ENCODE measurements around the gene NT5DC2. TPM values are rescaled to one million over a fixed set of nuclear protein-coding genes. Genes with fewer than 3 reads are reported as not detected.

The NT5DC2 gene
- total and polyA plus RNA-seq, 10 of the 15 experiments (the other 5 are each of a cell fraction or from before 2014, with no cell fraction given) = 21.6 to 135 (median 66.8) TPM

DNA sequence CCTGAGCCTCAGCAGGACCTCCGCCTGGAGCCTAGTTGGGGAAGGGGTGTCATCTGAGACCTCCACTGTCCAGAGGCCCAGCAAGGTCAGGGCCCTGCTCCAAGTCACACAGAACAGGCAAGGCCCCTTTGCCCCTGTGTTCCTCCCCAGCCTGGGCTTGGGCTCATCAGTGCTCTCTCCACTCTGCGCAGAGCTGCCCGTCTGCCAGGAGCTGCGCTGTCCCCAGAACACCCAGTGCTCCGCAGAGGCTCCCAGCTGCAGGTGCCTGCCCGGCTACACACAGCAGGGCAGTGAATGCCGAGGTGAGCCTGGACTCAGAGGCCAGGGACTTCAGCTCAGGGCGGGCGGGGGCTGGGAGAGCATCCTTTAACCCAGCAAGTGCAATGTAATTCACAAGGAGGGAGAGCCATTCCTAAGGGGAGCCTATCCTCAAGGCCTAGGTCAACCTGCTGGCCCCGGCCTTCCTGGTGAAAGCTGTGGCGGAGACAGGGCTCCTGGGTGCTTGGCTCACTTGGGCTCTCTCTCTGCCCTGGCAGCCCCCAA, 30.8 kb downstream of the NT5DC2 start:
- Histone ChIP-seq H2AFZ (ENCODE audit: control insufficient read depth, low read depth, low read length) (no peak overlapping the region), H3K9ac (ENCODE audit: control insufficient read depth, insufficient read depth, low read length) (no peak overlapping the region), H3K27ac (ENCODE audit: control insufficient read depth, insufficient read depth) (no peak overlapping the region), H3K79me2 (ENCODE audit: control insufficient read depth, insufficient read depth, low read length) (no peaks in the 10 kb centered on the region), H4K20me1 (ENCODE audit: control insufficient read depth, insufficient read depth) (no peaks in the 10 kb centered on the region), H3K36me3 (ENCODE audit: control insufficient read depth in 2 of 2, insufficient read depth in 2 of 2, low read length in 1 of 2) (no peaks in the 10 kb centered on the region), H3K4me1 (ENCODE audit: control insufficient read depth, insufficient read depth, low read length) (no peaks in the 10 kb centered on the region), H3K4me3 (no peak overlapping the region), H3K4me2 (ENCODE audit: control insufficient read depth, insufficient read depth) (no peak overlapping the region), H3K9me3 (replicated peaks; ENCODE audit: control insufficient read depth, insufficient read depth, low read length) (no peaks in the 10 kb centered on the region), H3K27me3 (replicated peaks in 1 of 2; ENCODE audit: control insufficient read depth in 2 of 2, insufficient read depth in 2 of 2, low read length in 1 of 2) (no peaks in the 10 kb centered on the region)
- intact Hi-C loops (cut with micrococcal nuclease; ENCODE audit: unreplicated experiment) = no loop called here
- 58% methylated on average over 11 of the region's 11 CpGs for whole genome bisulfite sequencing (ENCODE audit: insufficient coverage, insufficient replicate concordance, low lambda C conversion rate, missing lambda C conversion rate)
- DNase-seq (ENCODE audit: low read depth, low spot score) (no peak), ATAC-seq (no peak), FAIRE-seq (no peak)
- RAD21 ChIA-PET (ENCODE audit: unreplicated experiment) = no interaction called here
- TF ChIP-seq SMAD1 (IDR thresholded peaks at IDR 0.05; ENCODE audit: low read depth, partially characterized antibody) (no peak), SMC3 (IDR thresholded peaks at IDR 0.05; ENCODE audit: borderline replicate concordance, low read length) (no peak)
- POLR2A ChIA-PET = no interaction called here
- BruUV-seq (replicated peaks) = no TSS peak
- in situ Hi-C loops (cut with MboI) = no loop called here
- SMC1A ChIA-PET (ENCODE audit: uncharacterized antibody, unreplicated experiment) = no interaction called here
- CTCF ChIA-PET = no interaction called here

DNA sequence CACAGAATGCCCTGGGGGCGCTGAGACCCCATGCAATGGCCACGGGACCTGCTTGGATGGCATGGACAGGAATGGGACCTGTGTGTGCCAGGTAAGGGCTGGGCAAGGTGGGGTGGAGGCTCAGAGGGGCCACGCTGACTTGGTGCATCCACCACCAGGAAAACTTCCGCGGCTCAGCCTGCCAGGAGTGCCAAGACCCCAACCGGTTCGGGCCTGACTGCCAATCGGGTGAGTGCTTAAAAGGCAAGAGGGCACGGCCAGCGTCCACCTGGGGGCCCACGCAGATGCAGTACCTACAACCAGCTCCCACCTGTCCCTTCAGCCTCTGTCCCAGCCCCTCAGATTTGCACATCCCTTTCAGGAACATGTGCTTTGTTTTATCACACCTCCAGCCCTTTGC, 31.7 kb downstream of the NT5DC2 start:
- no peaks in the 10 kb centered on the region for H3K27me3 ChIP-seq (replicated peaks in 1 of 2; ENCODE audit: control insufficient read depth in 2 of 2, insufficient read depth in 2 of 2, low read length in 1 of 2)
- no peak overlapping the region for H3K4me2 ChIP-seq (ENCODE audit: control insufficient read depth, insufficient read depth)
- no peaks in the 10 kb centered on the region for H3K36me3 ChIP-seq (ENCODE audit: control insufficient read depth in 2 of 2, insufficient read depth in 2 of 2, low read length in 1 of 2)
- H2AFZ ChIP-seq (ENCODE audit: control insufficient read depth, low read depth, low read length) = no peak overlapping the region
- RAD21 ChIA-PET (ENCODE audit: unreplicated experiment) = no interaction called here
- intact Hi-C loops (cut with micrococcal nuclease; ENCODE audit: unreplicated experiment) (no loop called here), in situ Hi-C loops (cut with MboI) (no loop called here)
- no peak overlapping the region for H3K4me3 ChIP-seq
- FAIRE-seq = no peak
- H4K20me1 ChIP-seq (ENCODE audit: control insufficient read depth, insufficient read depth) = no peaks in the 10 kb centered on the region
- no peaks in the 10 kb centered on the region for H3K9me3 ChIP-seq (replicated peaks; ENCODE audit: control insufficient read depth, insufficient read depth, low read length)
- CTCF ChIA-PET = no interaction called here
- H3K79me2 ChIP-seq (ENCODE audit: control insufficient read depth, insufficient read depth, low read length) = no peaks in the 10 kb centered on the region
- POLR2A ChIA-PET = no interaction called here
- no peaks in the 10 kb centered on the region for H3K4me1 ChIP-seq (ENCODE audit: control insufficient read depth, insufficient read depth, low read length)
- H3K9ac ChIP-seq (ENCODE audit: control insufficient read depth, insufficient read depth, low read length) = no peak overlapping the region
- no peak for DNase-seq (ENCODE audit: low read depth, low spot score)
- SMC1A ChIA-PET (ENCODE audit: uncharacterized antibody, unreplicated experiment) = no interaction called here
- 50% methylated on average over 11 of the region's 11 CpGs for WGBS (ENCODE audit: insufficient coverage, insufficient replicate concordance, low lambda C conversion rate, missing lambda C conversion rate)
- no TSS peak for BruUV-seq (replicated peaks)
- no peak overlapping the region for H3K27ac ChIP-seq (ENCODE audit: control insufficient read depth, insufficient read depth)
- ATAC-seq = no peak
- TF ChIP-seq PML (IDR thresholded peaks at IDR 0.05; ENCODE audit: low read length) = no peak
- TF ChIP-seq MLLT1 (IDR thresholded peaks at IDR 0.05) = no peak
- no peak for TF ChIP-seq RB1 (IDR thresholded peaks at IDR 0.05; ENCODE audit: borderline replicate concordance)
- TF ChIP-seq ZZZ3 (IDR thresholded peaks at IDR 0.05; ENCODE audit: control insufficient read depth, insufficient read length, low read depth) = no peak
- TF ChIP-seq NFYA (IDR thresholded peaks at IDR 0.05; ENCODE audit: borderline replicate concordance, low read depth, low read length) = no peak
- TF ChIP-seq SRF (IDR thresholded peaks at IDR 0.05; ENCODE audit: low read depth in 2 of 2, low read length in 2 of 2) = no peak
- TF ChIP-seq HCFC1 (IDR thresholded peaks at IDR 0.05; ENCODE audit: low read length) = no peak
- TF ChIP-seq, protein P1, sequence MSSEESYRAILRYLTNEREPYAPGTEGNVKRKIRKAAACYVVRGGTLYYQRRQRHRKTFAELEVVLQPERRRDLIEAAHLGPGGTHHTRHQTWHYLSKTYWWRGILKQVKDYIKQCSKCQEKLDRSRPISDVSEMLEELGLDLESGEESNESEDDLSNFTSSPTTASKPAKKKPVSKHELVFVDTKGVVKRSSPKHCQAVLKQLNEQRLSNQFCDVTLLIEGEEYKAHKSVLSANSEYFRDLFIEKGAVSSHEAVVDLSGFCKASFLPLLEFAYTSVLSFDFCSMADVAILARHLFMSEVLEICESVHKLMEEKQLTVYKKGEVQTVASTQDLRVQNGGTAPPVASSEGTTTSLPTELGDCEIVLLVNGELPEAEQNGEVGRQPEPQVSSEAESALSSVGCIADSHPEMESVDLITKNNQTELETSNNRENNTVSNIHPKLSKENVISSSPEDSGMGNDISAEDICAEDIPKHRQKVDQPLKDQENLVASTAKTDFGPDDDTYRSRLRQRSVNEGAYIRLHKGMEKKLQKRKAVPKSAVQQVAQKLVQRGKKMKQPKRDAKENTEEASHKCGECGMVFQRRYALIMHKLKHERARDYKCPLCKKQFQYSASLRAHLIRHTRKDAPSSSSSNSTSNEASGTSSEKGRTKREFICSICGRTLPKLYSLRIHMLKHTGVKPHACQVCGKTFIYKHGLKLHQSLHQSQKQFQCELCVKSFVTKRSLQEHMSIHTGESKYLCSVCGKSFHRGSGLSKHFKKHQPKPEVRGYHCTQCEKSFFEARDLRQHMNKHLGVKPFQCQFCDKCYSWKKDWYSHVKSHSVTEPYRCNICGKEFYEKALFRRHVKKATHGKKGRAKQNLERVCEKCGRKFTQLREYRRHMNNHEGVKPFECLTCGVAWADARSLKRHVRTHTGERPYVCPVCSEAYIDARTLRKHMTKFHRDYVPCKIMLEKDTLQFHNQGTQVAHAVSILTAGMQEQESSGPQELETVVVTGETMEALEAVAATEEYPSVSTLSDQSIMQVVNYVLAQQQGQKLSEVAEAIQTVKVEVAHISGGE (CRISPR knock-in tag; IDR thresholded peaks at IDR 0.05) = no peak
- no peak for TF ChIP-seq SREBF1 (IDR thresholded peaks at IDR 0.05; ENCODE audit: low read length)
